ENCODE data around the gene KDELR3. TPM values are rescaled to one million over a fixed set of nuclear protein-coding genes. Genes with fewer than 3 reads are reported as not detected.
A peak's percentile ranks its signal among the peaks of the same experiment; 100 is the strongest.

Gene KDELR3
- total RNA-seq, 2 donors from 2014 or later, result 0.59 to 0.89 TPM

DNA sequence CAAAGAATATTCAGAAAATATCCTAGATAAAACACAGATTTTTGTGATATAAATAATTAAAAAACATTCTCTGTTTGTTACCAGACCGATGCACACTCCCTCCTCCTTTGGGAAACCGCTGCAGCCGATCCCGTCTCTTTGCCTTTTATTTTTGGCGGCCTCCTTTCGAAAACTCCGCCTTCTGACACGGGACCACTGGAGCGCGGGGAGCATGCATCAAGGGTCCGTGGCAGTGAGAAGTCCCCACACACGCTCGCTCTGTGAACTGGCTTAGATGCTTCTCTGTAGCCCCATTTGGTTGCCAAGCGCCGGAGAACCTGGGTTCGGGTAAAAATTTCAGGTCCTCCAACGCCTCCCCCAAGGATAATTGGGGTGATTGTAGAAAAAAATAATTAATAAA is 21.2 kb downstream of the KDELR3 start:
- no peak for DNase-seq (ENCODE audit: low spot score in 2 of 2)
- Mint-ChIP-seq H3K9me3 (no peaks in the 10 kb centered on the region), H3K27ac (peak overlapping the region in 1 of 2 donors; percentile 71), H3K36me3 (peaks cover 48 to 80% of the 10 kb centered on the region in 2 donors)
- ATAC-seq, result no peak

DNA sequence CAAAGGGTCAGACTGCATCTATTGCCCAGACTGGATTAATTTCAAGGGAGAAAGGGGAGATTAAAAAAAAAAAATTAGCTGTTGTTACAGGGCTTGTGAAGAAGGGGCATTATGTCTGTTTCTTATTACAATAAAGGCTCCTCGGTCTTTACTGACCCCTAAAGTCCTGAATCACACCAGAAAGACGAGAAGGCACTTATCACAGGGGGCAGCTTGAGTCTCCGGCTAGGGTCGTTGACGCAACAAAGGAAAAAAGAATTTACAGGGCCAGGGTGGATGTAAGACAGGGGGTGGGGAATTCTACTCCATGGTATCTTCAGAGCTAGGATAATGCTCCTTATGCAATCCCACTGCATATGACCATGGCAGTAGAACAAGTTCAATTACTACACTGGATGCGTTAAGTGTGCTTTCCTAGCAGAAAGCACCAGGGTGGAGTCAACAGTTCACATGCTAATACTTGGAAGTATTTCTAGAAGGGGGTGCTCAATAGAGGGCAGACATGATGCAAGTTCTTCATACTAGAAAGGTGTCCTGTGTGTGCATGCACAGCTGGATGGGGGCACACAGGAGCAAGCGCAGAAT is 21.8 kb downstream of the KDELR3 start:
- ATAC-seq, result no peak
- H3K9me3 Mint-ChIP-seq, result no peaks in the 10 kb centered on the region
- peaks cover 49 to 81% of the 10 kb centered on the region in 2 donors for H3K36me3 Mint-ChIP-seq
- no peak for DNase-seq (ENCODE audit: low spot score in 2 of 2)
- peak overlapping the region; percentile 45 to 71 for H3K27ac Mint-ChIP-seq

GRCh38 chr22:38490475-38490874 is 22.6 kb downstream of the KDELR3 start:
- H3K27ac Mint-ChIP-seq, result peak overlapping the region; percentile 71 to 85
- no peaks in the 10 kb centered on the region for H3K9me3 Mint-ChIP-seq
- H3K36me3 Mint-ChIP-seq, result peaks cover 51 to 78% of the 10 kb centered on the region in 2 donors
- no peak for DNase-seq (ENCODE audit: low spot score in 2 of 2)
- ATAC-seq, result peak in 1 of 2 donors; percentile 32

DNA sequence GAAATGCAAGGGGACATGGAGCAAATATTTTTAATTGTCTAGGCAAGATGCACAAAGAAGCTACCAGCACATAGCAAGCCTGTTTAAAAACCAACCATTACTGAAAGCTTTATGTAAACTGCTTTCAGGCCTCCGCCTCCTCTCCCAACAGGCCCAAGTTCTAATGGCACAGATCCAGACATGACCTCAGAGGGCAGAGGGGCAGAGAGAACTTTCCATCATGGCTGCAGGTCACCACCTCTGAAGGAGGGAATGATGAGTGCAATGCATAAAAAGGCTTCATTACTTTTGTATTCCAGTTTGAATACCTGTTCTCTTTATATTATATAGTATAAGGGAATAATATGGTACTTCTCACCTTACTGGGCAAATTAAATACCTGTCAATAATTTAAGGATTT is 23.0 kb downstream of the KDELR3 start:
- Mint-ChIP-seq H3K36me3 (peaks cover 49 to 73% of the 10 kb centered on the region in 2 donors), H3K9me3 (no peaks in the 10 kb centered on the region), H3K27ac (peak overlapping the region; percentile 71 to 85)
- DNase-seq (ENCODE audit: low spot score in 2 of 2) (no peak), ATAC-seq (no peak)

- H3K27ac Mint-ChIP-seq, result no peak overlapping the region
- DNase-seq (ENCODE audit: low spot score in 2 of 2), result no peak
- no peak for ATAC-seq
- H3K36me3 Mint-ChIP-seq, result peaks cover 40 to 64% of the 10 kb centered on the region in 2 donors
- no peaks in the 10 kb centered on the region for H3K9me3 Mint-ChIP-seq
These were observed 23.9 kb downstream of the KDELR3 start for GRCh38 chr22:38491707-38492348.

DNA sequence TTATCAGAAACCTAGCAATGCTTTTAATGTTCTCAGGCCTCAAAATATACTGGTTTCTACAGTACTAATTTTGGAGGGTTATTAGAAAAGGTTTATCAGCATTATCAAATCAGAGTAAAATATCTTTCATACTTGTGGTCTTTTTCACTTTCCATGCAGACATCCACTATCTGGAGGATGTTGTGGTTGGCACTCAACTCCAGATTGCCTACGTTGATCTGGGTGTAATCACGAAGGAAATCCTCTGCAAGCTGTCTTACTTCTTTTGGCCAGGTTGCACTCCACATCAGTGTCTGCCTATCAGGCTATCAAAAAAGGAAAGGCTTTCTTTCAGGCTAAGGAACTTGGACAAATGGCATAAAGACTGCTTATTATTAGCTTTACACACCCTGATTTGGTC is 26.6 kb downstream of the KDELR3 start:
- Mint-ChIP-seq H3K27ac (no peak overlapping the region), H3K9me3 (no peaks in the 10 kb centered on the region), H3K36me3 (peaks cover 37 to 65% of the 10 kb centered on the region in 2 donors)
- no peak for ATAC-seq
- DNase-seq (ENCODE audit: low spot score in 2 of 2), result no peak

DNA sequence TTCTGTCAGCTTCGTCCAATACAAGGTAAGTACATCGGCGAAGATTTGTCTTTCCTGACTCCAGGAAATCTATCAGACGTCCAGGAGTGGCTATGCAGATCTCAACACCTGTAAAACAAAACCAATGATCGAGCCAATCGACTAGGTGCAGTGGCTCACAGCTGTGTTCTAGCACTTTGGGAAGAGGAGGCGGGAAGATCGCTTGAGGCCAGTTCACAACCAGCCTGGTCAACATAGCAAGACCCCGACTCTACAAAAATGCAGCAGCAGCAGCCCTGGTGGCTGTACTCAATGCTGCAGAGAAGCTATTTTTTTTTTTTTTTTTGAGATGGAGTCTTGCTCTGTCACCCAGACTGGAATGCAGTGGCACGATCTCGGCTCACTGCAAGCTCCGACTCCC is 27.0 kb downstream of the KDELR3 start:
- ATAC-seq (no peak), DNase-seq (ENCODE audit: low spot score in 2 of 2) (no peak)
- H3K27ac Mint-ChIP-seq, result peak overlapping the region in 1 of 2 donors; percentile 15
- H3K9me3 Mint-ChIP-seq, result no peaks in the 10 kb centered on the region
- peaks cover 34 to 65% of the 10 kb centered on the region in 2 donors for H3K36me3 Mint-ChIP-seq

DNA sequence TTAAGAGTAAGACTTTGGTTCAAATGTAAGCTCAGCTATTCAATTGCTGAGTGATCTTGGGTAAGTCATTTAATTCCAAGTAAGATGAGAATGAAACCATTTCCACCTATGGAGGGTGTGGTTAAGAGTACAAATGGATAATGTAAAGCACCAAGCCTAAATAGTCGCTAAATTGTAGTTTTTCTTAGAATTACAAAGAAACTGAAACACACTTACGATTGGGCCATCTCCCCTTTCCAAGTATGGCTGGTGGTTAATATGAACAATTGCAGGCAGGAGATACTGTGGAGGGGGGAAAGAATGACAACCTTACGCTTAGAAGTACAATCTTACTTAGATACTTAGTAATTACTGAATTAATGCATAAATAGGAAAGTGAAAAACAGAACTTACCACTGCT is 30.0 kb downstream of the KDELR3 start:
- H3K27ac Mint-ChIP-seq, result peak overlapping the region in 1 of 2 donors; percentile 68
- ATAC-seq (peak; percentile 11 to 90), DNase-seq (ENCODE audit: low spot score in 2 of 2) (no peak)
- no peaks in the 10 kb centered on the region for H3K9me3 Mint-ChIP-seq
- peaks cover 39 to 71% of the 10 kb centered on the region in 2 donors for H3K36me3 Mint-ChIP-seq

GRCh38 chr22:38501797-38502672 is 34.1 kb downstream of the KDELR3 start:
- no peaks in the 10 kb centered on the region for H3K9me3 Mint-ChIP-seq
- DNase-seq (ENCODE audit: low spot score in 2 of 2) (no peak), ATAC-seq (no peak)
- H3K27ac Mint-ChIP-seq, result peak overlapping the region in 1 of 2 donors; percentile 84
- peaks cover 55 to 90% of the 10 kb centered on the region in 2 donors for H3K36me3 Mint-ChIP-seq

- H3K9me3 Mint-ChIP-seq, result peaks cover under 1 to 1% of the 10 kb centered on the region in 2 donors
- ATAC-seq (no peak), DNase-seq (ENCODE audit: low spot score in 2 of 2) (no peak)
- H3K27ac Mint-ChIP-seq, result peak overlapping the region in 1 of 2 donors; percentile 99
- H3K36me3 Mint-ChIP-seq, result peaks cover 61 to 88% of the 10 kb centered on the region in 2 donors
These were observed 35.1 kb downstream of the KDELR3 start for GRCh38 chr22:38503021-38503420.

DNA sequence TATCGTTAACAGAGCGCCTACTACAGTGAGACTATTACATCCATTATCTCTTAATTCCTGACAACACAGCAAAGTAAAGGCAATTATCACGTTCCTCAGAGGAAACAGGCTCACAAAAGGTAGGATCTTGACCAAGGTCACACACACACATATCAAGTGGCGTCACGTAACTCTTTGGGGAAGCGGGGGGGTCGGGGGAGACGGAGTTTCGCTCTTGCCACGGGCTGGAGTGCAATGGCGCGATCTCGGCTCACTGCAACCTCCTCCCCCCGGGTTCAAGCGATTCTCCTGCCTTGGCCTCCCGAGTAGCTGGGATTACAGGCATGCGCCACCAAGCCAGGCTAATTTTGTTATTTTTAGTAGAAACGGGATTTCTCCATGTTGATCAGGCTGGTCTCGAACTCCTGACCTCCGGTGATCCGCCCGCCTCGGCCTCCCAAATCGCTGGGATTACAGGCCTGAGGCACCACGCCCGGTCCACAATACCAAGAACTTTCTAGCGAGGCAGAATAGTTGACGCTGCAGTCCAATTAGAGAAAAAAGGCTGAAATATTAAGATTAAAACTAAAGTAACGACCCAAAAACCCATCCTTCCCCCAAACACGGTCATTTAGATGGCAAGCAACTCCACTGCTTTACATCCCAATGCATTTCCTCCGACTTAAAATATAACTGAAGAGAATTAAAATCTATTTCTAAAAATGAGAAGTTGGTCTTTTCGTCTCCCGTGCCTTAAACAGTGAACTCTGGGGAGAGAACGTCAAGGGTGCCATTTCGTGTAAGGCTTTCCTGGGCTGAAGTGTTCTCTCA is 37.0 kb downstream of the KDELR3 start:
- H3K36me3 Mint-ChIP-seq, result peaks cover 56 to 80% of the 10 kb centered on the region in 2 donors
- DNase-seq (ENCODE audit: low spot score in 2 of 2) (peak; percentile 55 to 63), ATAC-seq (no peak)
- H3K9me3 Mint-ChIP-seq, result peaks cover 6 to 8% of the 10 kb centered on the region in 2 donors
- peak overlapping the region; percentile 99 to 100 for H3K27ac Mint-ChIP-seq

DNA sequence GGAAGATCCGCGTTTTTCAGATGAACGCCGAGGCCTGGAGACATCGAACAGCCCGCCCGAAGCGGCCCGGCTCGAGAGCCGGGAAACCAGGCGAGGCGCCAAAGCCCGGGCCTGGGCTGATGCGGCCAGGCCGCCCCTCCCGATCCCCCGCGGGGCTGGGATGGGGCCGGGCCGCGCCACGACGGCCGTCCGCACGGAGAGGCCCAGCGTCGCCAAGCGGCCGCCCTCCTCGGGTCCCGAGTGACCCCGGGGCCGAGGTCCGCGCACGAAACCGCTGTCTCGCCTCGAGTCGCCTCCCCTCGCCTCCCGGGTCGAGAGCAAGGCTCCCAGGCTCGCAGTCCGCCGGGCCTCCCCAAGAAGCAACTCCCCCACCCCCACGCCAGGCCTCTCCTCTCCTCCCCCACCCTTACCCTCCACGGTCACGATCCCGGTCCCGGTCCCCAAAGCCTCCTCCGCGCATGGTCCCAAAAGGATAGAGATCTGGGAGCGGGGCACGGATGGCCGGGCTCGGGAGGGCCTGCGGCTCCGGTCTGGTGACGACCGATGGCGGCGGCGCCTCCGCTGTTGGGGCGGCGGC is 37.7 kb downstream of the KDELR3 start:
- ATAC-seq (peak; percentile 47 to 49), DNase-seq (ENCODE audit: low spot score in 2 of 2) (peak in 1 of 2 donors; percentile 64)
- Mint-ChIP-seq H3K9me3 (peaks cover 6 to 8% of the 10 kb centered on the region in 2 donors), H3K27ac (peak overlapping the region; percentile 99 to 100), H3K36me3 (peaks cover 56 to 76% of the 10 kb centered on the region in 2 donors)

DNA sequence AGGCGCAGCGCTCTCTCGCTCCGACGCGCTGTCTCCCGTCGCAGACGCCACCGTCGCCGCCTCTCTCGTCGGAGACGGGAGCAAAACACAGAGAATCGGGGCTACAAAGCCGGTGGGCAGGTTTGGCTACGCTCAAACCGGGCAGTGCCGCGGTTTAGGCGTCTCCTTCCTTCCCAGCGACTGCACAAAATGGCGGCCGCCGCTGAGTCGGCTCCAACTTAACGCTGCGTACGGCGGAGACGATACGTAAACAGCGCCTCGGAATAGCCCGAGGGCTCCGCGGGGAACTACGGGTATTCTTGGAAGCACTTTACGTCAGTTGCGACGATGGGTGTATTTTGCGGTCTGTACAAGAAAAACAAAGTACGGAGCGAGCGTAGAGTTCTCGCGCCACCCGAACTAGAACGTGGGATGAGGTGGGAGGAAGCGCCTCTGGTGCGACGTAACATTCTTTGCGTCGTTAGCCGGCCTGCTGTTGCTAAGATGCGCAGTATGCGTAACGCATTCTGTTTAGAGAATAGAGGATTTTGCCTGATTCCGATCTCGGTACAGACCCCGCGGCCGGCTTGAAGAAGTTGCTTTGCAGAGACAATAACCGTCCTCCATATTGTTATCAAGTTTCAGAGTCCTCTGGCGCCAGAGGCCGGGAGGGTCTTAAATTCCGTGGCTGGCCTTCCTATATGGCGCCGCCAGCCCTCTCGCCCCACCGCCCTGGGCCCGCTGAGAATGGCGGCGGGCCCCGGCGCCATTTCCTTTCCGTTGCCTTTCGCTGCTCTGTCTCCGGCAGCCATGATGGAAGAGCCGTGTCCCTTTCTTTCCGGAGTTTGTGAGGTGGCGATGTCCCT is 38.4 kb downstream of the KDELR3 start, which contains the start of gene DDX17:
DDX17 (minus strand) TSS at position 194 of the 845 bp plus-strand sequence.
- peak; percentile 88 to 91 for ATAC-seq
- H3K27ac Mint-ChIP-seq, result peak within 1 kb of the TSS; percentile 99 to 100
- peaks cover 6 to 8% of the 10 kb centered on the region in 2 donors for H3K9me3 Mint-ChIP-seq
- DNase-seq (ENCODE audit: low spot score in 2 of 2), result peak; percentile 94 to 97
- H3K36me3 Mint-ChIP-seq, result peaks cover 51 to 68% of the 10 kb centered on the region in 2 donors

DNA sequence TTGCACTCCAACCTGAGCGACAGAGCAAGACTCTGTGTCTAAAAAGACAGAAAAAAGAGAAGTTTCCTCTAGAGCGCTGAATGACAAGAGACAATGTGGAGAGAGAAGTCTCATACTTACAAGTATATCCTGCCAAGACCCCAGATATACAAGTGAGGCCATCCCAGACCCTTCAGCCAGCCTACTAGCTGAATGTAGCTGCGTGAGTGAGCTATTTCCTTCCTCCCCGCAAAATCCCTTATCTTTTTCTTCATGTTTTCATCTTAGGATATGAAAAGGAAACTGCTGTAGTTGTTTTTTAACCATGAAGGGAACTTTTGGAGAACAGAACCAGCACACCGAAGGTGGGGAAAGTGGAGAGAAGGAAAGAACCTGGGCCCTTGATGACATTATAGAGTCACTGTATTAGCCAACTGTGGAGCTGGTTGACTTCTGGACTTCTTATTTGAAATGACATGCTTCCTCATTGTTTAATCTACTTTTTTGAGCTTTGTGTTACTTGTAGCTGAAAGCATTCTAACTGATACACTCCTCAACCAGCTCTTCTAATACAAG is 42.6 kb downstream of the KDELR3 start:
- H3K27ac Mint-ChIP-seq, result no peak overlapping the region

DNA sequence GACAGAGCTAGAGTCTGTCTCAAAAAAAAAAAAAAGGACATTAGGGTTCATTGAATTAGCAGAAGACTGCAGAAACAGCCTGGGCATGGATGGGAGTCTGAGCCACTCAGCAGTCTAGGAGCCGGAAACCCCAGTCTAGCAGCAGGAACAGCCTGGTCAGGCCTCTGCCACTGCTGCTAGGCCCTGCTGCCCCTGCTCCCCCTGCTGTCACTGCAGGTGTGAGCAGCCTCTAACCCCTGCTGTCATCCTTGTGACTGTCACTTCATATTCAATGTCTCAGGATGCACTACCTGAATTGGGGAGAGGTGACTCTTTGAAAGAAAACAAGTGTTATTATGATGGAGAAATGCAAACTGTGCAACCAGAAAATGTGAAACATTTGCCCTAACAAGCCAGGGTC is 45.2 kb downstream of the KDELR3 start:
- no peak overlapping the region for H3K27ac Mint-ChIP-seq
- peak; percentile 78 to 83 for ATAC-seq
- H3K36me3 Mint-ChIP-seq, result peaks cover 7 to 11% of the 10 kb centered on the region in 2 donors
- peaks cover 5 to 6% of the 10 kb centered on the region in 2 donors for H3K9me3 Mint-ChIP-seq
- DNase-seq (ENCODE audit: low spot score in 2 of 2), result peak in 1 of 2 donors; percentile 22

More for the DNA sequence above, 42.6 kb downstream of the KDELR3 start:
- peaks cover 22 to 27% of the 10 kb centered on the region in 2 donors for H3K36me3 Mint-ChIP-seq
- ATAC-seq, result no peak
- no peak for DNase-seq (ENCODE audit: low spot score in 2 of 2)
- H3K9me3 Mint-ChIP-seq, result peaks cover 6 to 8% of the 10 kb centered on the region in 2 donors

Data from activated naive CD4-positive, alpha-beta T cell treated with anti-CD3 and anti-CD28 coated beads, Interleukin-2, amount 50 U/mL, for 72 hours (primary cell).